HG03175 (cell line): Measurements from ENCODE around the gene ETV4.

ENCODE experiments used
- ATAC-seq: cut with Tn5 transposase; IDR thresholded peaks from one replicate; pipeline ENCODE4 v1.9.1; 2021; ENCODE audit warnings: mild to moderate bottlenecking, moderate library complexity; ENCODE audit not compliant: unreplicated experiment

ETV4 gene

DNA sequence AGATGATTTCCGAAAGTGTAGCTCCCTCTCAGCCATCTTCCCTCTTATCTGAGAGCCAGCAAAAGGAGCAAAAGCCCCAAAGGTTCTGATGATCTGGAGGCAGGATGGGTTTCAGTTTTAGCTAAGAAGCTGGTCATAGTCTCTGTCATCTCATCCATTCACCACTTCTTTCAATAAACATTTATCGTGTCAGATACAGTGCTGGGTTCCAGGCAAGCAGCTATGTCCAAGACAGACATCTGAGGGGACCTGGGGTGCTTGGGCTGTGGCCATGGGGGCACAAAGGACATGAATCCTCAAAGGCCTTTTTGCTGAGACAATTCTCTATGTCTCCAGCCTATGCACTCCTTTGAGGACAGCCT lies 1.0 kb upstream of the ETV4 start:
- ATAC-seq: no peak

DNA sequence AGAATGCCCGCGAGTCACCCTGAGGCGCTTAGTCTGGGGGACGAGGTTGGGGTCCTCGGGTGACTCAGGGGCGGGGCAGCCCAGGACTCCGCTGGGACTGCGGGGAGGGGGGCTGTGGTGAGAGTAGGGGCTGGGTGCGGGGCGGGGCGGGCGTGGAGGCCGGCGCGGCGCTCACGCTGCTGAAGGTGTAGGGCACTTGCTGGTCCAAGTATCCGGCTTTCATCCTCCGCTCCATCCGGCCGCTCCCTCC lies 832 bp downstream of the ETV4 start:
- ATAC-seq: no peak

DNA sequence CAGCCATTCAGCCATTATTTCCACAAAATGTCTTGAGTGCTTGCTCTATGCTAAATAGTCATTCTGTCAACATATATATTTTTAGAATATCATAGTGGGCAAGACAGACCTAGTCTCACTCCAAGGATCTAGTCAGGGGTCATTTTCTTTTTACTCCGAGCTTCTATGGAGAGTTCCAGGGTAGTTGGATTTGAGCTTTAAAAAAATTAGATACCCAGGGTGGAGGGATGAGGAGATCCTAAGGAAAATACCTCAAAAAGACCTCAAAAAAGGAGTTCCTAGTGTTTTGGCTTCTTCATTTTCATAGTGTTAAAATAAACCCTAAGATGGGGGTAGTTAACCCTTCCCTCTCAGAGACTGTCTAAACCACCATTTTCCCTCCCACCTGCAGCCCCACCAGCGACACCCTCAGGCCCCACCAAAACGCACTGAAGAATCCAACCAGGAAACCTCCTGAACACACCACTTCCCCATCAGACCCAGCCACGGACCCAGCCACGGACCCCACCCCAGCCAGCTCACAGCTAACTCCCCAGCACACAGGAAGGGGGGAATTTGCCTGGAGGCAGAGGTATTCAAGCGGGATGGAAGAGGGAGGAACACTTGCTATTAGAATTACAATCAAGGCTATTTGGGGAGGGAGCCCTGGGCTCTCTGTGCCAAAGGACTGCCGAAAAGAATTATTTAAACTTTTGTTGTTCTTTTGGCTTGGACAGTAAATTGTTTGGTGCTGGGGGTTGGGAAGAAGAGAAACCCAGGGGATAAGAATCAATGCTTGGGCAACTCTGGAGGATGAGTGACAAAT lies 2.2 kb downstream of the ETV4 start:
- ATAC-seq: no peak

DNA sequence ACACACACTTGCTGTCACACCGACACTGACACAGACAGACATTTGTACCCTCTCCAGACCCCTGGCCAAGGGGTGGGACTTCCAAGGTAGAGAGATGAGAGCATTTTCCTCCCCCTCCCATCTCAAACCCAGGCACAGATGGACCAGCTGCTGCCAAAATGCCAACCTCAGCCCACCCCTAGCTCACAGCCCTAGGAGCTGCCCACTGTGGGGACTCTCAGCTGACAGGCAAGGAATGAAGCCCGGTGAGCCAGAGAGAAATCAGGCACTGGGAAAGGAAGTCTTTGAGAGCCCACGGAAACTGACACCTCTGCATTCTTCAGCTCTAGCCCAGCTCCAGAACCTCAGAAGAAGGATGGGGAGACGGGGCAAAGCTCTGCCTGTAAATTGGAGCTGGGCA lies 2.8 kb downstream of the ETV4 start:
- ATAC-seq: no peak

DNA sequence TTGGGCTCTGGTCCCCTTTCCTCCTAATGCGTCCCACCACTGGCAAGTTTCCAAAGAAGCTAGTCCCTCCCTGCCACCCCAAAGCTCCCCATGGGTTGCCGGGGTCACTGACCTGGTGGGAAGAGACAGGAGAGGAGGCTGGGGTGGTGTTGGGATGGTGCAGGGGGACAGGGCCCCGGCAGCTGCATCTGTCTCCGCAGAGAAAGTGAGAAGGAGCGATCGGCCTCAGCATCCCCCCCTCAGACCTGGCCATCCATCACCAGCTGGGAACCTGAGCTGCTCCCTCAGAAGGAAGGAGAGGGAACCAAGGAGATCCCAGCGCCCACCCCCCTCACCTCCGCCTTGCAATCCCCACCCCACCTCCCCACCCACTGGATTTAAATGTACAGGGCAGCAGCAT lies 3.3 kb downstream of the ETV4 start:
- no peak for ATAC-seq

DNA sequence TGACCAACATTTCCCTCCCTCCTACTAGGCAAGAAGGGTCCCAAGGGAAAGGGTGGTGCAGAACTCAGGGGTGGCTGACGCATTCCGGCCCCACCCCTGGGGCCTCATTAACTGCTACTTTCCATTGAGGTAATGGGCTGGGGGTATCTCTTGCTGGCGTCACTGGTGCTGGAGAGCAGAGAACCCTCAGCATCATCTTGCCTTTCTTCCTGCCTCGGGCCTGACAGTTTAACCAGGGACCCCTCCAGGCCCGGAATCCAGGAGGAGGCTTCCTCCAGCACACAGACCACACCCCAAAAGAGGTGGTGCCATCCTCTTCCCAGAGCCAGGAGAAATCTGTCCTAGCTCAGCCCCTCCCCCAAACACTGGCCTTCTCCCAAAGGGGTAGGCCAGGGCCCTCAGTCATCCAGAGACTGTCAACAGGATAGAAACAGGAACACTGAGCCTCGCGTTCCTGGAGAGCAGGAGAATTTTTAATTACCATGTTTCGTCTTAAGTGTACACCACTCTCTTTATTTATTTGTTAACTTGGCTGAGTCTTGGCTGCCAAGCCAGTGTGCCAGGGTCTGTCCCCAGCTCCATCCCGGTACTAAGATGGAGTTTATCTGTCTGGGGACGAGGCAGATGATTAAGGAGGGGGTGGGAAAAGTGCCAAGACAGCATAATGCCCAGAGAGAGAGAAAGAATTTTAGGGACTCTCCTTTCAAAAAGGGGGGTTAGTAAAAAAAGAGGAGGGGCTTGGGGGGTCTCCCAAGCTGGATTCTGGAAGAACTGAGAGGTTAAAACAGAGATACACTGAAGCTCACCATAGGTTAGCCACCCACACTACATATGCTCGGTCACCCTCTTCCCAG lies 5.1 kb downstream of the ETV4 start:
- no peak for ATAC-seq

DNA sequence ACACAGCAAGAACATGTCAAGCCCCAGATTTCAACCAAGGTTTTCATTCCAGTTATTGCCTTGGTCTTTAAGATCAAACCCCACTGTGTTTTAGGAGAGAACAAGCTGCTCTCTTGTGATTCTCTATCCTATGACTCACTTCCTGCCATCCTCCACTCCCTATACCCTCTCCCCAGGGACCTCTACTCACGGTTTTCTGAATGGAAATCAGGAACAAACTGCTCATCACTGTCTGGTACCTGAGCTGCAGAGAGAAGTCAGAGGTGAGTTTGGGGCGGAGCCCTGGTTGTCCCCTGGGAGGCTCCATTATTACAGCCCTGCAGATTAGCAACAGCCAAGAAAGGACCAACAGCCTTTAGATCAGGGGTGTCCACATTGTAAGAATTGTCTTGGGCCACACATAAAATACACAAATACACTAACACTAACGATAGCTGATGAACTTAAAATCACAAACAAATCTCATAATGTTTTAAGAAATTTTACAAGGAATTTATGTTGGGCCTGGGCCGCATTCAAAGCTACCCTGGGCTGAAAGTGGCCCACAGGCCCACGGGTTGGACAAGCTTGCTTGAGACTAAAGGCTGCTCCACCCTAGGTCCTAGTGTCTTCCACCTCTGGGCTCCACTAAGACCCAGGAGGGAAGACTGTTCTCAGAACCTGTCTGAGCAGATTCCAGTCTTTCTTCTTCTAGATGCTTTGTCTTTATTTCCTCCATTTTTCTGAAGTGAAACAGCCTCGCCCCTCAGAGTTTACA lies 9.7 kb downstream of the ETV4 start:
- ATAC-seq: no peak

DNA sequence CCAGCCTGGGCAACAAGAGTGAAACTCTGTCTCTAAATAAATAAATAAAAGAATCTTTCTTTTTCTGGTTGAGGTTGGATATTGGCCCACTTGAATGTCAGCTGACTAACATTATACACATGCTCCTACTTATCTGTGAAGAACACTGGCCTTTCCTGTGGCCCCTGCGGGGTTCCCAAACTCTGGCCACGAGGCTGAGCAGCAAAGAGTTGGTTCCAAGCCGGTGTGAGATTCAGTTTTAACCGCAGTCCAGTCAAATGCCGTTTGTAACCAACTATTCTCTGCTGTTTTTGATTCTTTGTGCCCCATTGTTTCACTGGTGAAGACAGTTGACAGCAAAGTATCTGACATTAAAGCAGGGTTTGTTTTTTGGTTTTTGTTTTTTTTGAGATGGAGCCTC lies 11.2 kb downstream of the ETV4 start:
- ATAC-seq: no peak

DNA sequence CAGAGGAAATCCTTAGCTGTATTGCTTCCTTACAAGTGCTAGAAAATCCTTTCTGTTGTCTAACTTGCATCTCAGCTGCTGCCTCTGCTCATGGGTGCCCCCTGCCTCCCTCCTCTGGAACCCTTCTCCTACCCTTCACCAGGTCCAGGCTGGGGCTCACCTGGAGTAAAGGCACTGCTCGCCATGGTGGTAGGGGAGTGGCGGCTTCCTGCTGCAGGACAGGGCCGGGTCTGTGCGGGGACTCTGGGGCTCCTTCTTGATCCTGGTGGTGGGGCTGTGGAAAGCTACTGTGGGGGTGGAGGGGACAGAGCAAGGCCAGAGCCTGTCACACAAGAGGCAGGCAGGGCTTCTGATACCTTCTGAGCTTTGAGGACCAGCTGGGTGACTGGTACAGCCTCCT lies 12.4 kb downstream of the ETV4 start:
- no peak for ATAC-seq

DNA sequence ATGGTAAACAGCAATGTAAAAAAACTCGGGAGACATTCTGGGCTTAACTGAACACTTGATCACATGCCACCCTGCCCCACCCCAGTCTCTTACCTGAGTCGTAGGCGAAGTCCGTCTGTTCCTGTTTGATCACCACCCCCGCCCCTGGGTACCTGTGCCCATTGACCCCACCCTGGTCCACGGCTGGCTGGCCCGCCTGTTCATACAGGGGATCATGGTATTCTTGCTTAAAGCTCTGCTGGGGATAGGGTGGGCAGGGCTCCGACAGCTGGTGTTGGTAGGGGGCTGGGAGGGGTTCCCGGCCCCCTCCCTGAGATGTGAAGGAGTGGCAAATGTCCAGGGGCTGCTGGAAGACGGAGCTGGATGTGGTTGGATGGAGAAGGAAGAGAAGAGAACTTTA lies 13.6 kb downstream of the ETV4 start:
- ATAC-seq: no peak

DNA sequence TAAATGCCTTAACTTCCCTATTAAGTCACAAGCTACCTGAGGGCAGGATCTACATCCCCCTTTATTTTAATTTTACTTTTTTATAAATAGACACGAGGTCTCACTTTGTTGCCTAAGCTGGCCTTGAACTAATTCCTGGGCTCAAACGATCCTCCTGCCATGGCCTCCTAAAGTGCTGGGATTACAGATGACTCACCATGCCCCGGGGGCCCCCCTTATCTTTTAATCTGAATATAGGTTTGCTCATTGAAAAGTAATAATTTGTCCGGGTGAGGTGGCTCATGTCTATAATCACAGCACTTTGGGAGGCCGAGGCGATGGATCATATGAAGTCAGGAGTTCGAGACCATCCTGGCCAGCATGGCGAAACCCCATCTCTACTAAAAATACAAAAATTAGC lies 14.2 kb downstream of the ETV4 start:
- no peak for ATAC-seq

DNA sequence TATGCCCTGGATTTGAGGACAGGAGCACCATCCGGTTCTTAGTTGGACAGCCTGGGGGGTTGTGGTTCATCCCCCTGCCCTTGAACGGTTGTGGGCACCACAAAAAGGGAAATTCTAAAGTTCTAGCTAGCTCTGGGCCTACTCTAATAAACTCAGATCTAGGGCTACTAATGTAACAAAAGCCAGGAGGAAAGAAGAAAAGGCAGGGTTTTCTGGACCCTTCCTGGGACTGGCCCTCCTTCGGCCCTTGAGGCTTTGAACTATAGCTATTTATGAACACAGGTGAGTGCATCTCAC lies 15.1 kb downstream of the ETV4 start:
- ATAC-seq: no peak

DNA sequence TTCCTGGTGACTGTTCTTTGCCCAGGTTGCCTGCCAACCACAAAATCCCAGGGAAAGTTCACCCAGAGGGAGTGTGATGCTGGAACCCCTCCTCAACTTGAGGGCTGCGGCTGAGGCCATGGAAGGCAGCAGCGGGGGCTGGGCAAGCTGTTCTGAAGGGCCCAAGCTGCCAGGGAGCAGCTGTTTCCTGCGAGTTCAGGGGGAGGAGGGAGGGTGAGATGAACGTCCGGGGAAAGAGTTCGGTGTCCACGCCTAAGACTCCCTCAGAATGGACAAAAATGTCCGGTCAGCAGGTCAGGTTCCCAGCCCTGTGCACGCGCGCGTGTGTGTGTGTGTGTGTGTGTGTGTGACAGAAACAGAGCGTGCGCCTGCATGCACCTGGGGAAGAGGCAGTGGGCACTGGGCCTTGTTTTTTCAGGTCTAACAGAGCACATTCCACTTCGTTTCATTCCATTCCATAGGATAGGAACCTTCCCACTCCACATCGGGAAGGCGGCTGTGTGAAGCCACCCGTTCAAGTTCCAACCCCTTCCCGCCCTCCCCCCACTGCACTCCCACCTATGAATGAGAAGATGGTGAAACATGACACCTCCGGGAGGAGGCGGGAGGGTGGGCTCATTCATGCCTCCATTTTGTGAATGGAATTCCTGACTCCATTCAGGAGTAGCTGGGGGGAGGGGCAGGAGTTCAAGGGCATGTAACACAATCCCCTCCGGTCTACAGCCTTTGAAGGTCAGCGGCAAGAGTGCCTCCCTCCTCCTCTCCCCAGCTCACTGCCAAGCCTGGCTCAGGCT lies 15.7 kb downstream of the ETV4 start:
- no peak for ATAC-seq

DNA sequence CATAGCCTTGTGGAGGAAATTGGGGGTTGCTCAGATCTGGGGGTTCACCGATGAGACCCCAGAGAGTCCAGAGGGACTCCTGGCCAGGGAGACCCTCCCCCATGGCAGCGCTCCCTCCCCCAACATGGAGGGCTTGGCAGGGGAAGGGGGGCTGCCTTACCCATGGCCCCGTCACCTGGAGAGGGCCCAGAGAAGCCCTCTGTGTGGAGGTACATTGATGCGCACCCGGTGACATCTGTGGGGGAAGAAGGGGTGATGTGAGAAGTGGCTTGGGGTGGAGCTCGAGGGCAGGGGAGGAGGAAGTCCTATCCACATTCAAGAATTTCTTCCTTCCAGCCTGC lies 16.2 kb downstream of the ETV4 start:
- no peak for ATAC-seq

DNA sequence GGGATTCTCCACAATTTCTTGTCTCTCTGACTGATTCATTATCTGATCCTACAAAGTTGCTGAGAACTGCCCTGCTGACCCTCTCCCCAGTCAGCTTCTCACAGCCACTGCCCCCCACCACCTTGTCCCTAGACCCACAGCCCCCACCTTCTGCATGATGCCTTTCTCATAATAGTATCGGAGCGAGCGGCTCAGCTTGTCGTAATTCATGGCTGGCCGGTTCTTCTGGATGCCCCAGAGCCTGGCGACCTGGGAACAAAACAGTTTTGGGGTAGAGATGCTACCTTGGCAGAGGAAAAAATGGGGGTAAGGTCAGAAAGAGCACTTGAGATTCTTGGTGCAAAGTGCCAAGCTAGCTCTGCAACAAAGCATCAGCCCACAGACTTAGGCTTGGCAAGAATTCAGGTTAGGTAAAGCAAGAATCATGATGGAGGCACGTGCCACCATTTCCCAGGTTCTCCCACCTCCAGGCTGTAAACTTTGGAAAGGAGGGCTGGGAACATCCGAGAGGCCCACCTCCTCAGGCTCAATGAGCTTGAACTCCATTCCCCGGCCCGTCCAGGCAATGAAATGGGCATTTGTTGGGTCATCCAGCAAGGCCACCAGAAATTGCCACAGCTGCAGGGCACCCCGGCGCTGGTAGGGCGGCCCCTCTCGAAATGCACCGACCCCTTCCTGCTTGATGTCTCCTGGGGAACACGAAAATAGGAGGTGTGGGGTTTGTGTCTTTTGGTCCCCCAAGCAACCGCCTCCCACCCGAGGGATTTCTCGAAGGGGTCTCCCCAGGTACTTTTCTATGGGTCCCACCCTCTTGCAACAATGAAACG lies 16.9 kb downstream of the ETV4 start:
- no peak for ATAC-seq

DNA sequence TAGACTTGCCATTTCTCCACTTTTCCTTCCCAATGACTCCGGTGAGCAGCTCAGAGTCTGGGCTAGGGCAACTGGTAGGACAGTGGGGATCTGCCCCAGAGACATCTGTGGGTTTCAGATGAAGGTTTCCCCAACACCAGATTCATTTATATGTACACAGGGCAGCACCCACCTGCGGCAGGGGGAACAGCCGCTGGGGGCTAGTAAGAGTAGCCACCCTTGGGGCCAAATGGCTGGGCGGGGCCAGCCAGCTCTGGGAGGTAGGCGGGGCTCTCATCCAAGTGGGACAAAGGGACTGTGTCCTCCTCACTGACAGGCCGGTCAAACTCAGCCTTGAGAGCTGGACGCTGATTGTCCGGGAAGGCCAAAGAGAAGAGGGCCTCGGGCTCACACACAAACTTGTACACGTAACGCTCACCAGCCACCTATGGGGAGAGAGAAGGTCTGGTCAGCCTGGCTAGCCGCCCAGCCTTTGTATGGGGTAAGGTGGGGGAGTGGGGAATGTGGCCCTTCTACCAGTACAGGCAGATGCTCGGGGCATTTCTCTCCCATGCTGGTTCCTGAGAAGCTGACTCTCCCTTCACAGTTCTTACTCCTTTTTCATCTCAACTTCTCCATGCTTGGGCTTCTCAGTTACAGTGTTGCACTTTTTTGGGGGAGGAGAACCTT lies 17.7 kb downstream of the ETV4 start:
- no peak for ATAC-seq

DNA sequence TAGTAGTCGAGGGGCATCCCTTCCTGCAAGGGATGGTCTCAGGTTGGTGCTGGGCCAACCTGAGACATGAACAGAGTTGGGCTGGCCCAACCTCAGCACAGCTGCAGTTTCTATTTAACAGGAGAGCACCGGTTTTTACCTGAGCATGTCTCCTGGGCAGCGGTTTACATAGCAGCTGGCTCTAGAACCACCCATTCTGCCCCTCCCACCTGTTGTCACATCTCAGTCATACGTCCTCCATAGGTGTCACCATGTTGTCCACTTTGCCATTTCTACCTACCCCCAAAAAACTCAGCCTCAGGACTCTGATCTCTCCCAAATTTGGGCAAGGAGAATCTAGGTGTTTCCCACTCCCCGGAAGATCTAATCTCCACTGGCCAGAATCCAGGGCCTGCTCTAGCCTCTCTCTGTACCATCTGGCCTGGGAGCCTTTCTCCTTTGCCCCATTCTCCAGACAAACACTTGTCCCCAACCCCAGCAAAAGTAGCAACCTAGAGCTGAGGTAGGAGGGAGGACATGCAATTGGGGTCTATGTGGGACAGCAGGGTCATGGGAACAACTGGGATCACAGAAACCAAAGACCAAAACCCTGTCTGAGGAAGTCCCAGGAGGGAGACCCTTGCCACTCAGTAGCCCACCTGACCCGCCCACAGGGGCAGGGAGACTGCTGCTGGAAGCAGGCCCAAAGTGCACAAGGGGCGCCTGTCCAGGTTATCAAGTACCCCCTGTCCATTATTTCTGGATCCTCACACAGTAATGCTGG lies 19.1 kb downstream of the ETV4 start:
- no peak for ATAC-seq

DNA sequence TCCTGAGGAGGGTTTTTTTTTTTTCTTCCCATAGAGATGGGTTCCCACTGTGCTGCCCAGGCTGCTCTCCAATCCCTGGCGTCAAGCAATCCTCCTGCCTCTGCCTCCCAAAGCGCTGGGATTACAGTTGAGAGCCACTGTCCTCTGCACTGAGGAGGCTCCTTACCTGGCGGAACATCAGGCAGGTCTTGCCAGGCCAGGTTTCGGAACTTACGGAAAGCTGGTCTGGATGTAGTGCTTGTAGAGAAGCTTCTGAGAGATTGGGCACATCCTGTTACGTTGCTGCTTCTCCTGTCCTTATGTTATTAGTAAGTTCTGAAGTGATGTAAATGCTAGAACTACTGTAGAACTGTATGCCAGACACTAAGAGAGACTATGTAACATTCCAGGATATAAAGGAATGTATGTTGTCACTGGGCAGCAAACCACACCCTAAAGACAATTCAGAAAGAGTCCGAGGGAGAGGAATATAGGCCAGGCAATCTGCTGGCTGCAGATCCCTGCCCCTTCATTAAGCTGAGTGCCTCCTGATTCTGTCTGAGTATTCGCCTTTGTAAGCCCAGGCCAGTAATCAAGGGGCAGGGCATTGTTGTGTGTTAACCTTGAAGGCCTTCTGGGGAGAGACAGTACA lies 21.1 kb downstream of the ETV4 start:
- no peak for ATAC-seq

DNA sequence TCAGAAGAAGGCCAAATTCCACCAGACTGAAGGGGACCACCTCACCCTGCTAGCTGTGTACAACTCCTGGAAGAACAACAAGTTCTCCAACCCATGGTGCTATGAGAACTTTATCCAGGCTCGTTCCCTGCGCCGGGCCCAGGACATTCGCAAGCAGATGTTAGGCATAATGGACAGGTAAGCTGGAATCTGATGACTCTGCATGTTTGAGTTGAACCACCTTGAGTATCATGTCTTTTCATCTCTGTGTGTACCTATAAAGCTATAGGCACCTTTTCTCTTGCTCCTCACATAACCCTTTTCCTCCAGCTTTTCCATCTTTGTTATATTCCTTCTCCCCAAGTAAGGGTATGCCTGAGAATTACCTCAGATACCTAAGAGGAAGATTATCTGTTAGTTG lies 24.8 kb downstream of the ETV4 start:
- ATAC-seq: no peak
